Endothelial cell of coronary artery (primary cell): Measurements from ENCODE around the gene ANAPC5. TPM values are rescaled to one million over a fixed set of nuclear protein-coding genes. Genes with fewer than 3 reads are reported as not detected.

Experiments
- total RNA-seq: library from RNA; depleted of rRNA; stranded (reverse); fragments of >200 nt; gene quantifications from 2 replicates; pipeline ENCODE4 v1.2.3, GENCODE V29; 2014

Gene ANAPC5, protein sequence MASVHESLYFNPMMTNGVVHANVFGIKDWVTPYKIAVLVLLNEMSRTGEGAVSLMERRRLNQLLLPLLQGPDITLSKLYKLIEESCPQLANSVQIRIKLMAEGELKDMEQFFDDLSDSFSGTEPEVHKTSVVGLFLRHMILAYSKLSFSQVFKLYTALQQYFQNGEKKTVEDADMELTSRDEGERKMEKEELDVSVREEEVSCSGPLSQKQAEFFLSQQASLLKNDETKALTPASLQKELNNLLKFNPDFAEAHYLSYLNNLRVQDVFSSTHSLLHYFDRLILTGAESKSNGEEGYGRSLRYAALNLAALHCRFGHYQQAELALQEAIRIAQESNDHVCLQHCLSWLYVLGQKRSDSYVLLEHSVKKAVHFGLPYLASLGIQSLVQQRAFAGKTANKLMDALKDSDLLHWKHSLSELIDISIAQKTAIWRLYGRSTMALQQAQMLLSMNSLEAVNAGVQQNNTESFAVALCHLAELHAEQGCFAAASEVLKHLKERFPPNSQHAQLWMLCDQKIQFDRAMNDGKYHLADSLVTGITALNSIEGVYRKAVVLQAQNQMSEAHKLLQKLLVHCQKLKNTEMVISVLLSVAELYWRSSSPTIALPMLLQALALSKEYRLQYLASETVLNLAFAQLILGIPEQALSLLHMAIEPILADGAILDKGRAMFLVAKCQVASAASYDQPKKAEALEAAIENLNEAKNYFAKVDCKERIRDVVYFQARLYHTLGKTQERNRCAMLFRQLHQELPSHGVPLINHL
- 120 and 143 TPM in 2 replicates for total RNA-seq

DNA sequence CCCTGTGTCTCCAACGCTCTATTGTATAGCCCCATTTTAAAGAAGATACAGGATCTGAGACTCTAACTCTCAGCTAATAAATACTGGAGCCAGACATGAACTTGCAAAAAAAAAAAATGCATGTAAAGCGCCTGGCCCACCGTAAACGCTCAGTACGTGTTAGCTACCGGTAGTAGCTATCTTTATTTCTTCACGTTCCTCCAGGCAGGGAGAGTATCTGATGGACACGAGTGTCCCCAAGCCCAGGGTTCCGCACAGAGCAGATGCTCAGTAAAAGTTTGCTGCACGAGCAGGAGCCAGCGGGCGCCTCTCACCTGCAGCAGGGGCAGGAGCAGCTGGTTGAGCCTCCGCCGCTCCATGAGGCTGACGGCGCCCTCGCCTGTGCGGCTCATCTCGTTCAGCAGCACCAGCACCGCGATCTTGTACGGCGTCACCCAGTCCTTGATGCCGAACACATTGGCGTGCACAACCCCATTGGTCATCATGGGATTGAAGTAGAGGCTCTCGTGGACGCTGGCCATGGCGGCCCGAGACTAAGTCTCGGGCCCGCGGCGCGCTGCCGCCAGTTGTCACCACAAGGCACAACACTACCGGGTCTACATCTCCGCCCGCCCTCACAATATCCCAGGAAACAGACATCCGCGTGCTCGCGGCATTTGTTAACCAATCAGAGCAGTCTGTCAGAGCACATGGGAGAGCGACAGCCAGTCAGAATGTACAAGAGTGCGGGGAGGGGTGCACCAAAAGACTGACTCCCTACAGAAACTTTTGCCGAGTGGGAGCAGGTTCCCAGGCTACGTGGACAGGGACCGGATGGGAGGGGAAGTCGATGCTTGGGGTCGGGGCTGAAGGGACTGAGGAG is at the start of gene ANAPC5:
Gene ANAPC5 (minus strand): TSS at position 592 of the 862 bp plus-strand sequence. CDS start 71 bp downstream, at position 521.

DNA sequence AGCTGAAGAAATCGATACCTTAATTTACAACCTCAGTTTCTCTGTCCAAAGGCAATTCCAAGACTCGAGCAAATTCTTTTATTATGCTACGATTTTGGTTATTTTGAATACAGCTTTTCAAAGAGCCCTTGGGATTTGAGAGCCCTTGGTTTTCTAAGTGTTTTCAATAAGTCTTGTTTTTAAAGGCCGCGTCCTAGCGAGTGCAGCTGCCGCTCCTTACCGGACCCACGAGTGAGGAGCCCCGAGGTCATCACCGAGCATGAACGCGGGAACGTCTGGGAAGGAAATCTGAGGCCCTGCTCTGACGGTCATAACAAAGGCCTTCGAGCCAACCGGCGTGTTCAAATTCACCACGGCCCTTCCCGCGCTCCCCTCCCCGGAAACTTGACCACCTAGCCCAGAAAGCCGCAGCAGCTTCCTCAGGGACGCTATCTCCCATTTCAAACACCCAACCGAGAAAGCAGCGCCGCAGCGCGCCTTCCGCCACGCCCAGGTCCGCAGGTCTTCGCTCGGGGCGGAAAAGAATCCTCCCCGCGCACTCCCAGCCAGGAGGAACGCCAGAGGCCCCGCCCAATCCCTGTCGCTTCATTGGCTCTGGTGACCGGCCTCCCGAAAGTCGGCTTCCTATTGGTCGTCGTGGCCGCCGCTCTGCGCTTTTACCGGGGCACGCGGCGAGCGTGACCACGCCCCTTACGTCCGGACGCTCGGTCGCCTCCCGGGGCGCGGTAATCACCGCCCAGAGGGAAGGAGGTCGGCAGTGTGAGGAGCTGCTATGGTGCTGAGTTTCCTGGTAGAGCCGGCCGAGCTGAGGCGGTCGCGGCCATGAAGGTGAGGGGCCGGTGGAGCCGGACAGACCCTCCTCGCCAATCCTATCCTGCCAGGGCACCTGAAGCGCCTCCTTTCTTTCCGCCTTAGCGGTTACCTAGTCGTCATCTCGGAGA is 47.5 kb upstream of the ANAPC5 start, which contains the start of gene RNF34:
Gene RNF34 (plus strand): TSS at position 728 of the 941 bp plus-strand sequence. CDS start 95 bp downstream, at position 823.

DNA sequence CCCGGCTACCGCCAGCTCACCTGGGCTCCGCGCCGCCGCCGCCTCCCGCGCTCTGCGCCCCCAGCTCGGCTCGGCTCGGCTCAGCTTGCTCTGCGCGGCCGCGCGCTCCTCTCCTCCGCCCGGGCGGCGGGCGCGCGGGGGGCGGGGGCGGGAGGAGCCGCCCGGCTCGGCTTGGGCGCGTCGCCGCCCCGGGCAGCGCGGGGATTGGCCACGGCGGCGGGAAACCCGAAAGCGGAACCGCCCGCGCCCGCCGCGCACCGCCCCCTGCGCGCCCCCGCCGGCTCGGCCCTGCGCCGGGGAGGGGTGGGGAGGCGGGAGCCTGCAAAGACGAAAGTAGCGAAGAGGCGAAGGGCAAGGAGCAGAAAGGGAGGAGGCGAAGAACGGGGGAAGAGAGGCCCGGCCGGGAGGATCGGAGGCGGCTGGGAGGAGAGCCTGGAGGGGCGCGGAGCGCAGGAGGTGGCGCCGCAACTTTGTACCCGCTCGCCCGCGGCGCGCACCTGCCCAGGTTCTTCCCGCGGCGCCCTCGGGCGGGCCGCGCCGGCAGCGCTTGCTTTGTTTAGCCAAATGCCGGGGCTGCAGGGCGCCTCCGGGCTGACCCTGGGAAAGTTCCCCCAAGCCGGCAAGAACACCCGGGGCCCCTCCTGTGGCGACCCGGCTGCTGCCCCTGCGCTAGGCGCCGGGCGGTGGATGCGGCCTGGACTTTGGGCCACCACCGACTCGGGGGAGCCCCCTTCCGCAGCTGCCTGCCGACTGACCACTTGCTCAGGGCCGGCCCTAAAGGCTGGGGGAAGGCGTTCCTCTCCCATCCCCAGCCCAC is 55.4 kb downstream of the ANAPC5 start, which contains the start of gene CAMKK2:
Gene CAMKK2 (minus strand): TSS at position 92 of the 817 bp plus-strand sequence. CDS start 22,183 bp downstream, outside the sequence.

Other genes with a start within 250 kb of the ANAPC5 start
- 0.72 and 0.75 TPM in 2 replicates for gene P2RX7, start 219.5 kb downstream of the ANAPC5 start, total RNA-seq
- 20.8 and 22.6 TPM in 2 replicates for gene P2RX4, start 142.3 kb downstream of the ANAPC5 start, total RNA-seq
- gene CAMKK2, start 55.7 kb downstream of the ANAPC5 start, total RNA-seq = 14.2 and 20.3 TPM in 2 replicates
- 114 and 116 TPM in 2 replicates for gene RNF34, start 47.7 kb upstream of the ANAPC5 start, total RNA-seq
- gene KDM2B, start 228.6 kb upstream of the ANAPC5 start, total RNA-seq = 19.4 and 22.1 TPM in 2 replicates